Cardiac fibroblast (primary cell): ENCODE data around the gene CLASP2.
"Not testable (repeated sequence)": the region's sequence is repeated elsewhere in the genome, so short reads cannot be mapped to it uniquely, and the experiment has no call there.

Experiments
- DNase-seq, 2 donors: peaks; one replicate each; pipeline versions ENCODE4 v3.0.0 to v3.0.0-alpha.2; 2010; ENCODE audit warnings: low read depth in 2 of 2
- H3K4me3 ChIP-seq, 2 donors: replicated peaks in 1 of 2; 1 replicate in 1 of 2; 2 replicates in 1 of 2; pipeline ENCODE4 v1.5.1; 2011; ENCODE audit warnings: low read depth in 2 of 2, low read length in 2 of 2, mild to moderate bottlenecking in 2 of 2, moderate library complexity in 1 of 2
- TF ChIP-seq, protein P1 (sequence below): IDR thresholded peaks from one replicate; pipeline ENCODE4 v1.5.1; 2011; ENCODE audit warnings: low read depth, mild to moderate bottlenecking, low read length, inconsistent platforms

CLASP2 gene

DNA sequence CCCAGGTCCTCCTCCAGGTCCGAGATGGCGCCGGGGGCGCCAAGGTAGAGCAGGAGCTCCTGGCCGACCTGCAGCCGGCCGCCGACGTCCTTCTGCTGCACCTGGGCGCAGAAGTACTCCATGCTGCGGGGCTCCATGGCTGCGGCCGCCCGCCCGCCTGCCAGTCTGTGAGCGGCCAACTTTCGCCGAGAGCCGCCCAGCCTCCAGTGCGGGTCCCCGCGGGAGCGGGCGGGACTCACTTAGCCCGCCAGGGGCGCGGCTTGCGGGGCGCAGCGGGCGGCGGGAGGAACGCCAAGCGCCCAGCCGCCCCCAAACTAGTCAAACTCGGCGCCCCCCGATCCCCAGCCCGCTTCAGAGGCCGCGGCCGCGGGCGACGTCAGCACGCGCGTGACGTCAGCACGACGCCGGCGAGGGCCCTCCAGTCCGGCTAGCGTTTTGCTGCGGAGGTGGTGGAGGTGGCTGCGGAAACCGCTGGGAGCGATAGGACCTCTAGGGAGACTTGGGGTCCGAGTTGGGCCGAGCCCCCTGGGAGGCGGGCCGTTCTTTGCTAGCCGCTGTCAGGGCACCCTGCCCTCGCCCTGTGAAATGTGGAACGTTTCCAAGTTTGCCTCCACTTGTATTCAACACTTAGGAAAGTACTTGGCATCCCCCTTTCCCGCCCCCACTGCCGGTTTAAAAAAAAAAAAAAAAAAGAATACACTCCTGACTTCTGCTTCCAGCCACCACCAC, at the start of gene CLASP2:
CLASP2 (minus strand) TSS at position 389 of the 729 bp plus-strand sequence; CDS start at position 137, 252 bp downstream.
- TF ChIP-seq, protein P1, sequence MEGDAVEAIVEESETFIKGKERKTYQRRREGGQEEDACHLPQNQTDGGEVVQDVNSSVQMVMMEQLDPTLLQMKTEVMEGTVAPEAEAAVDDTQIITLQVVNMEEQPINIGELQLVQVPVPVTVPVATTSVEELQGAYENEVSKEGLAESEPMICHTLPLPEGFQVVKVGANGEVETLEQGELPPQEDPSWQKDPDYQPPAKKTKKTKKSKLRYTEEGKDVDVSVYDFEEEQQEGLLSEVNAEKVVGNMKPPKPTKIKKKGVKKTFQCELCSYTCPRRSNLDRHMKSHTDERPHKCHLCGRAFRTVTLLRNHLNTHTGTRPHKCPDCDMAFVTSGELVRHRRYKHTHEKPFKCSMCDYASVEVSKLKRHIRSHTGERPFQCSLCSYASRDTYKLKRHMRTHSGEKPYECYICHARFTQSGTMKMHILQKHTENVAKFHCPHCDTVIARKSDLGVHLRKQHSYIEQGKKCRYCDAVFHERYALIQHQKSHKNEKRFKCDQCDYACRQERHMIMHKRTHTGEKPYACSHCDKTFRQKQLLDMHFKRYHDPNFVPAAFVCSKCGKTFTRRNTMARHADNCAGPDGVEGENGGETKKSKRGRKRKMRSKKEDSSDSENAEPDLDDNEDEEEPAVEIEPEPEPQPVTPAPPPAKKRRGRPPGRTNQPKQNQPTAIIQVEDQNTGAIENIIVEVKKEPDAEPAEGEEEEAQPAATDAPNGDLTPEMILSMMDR, result no peak
- peak within 1 kb of the TSS; percentile 84 to 85 for H3K4me3 ChIP-seq
- DNase-seq, result peak; percentile 85 to 92

DNA sequence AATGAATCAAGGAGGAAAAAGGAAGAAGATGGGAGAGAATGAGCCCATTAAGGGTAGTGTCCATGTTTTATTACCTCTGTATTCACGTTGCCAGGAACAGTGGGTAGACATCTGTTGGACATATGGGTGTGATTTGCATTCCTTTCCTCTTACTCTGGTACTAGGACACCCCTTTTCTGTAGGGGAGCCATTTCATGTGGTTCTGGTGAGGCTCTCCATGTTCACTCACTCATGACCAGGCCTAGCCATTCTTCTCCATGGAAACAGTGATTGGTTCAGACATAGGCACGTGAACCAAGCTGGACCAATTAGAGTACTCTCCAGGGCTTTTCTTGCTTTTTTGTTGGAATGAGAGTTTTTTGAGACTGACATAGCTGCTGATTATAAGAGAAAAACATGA, 40.8 kb upstream of the CLASP2 start:
- TF ChIP-seq, protein P1, result no peak
- peak in 1 of 2 donors; percentile 11 for DNase-seq
- no peak overlapping the region for H3K4me3 ChIP-seq

DNA sequence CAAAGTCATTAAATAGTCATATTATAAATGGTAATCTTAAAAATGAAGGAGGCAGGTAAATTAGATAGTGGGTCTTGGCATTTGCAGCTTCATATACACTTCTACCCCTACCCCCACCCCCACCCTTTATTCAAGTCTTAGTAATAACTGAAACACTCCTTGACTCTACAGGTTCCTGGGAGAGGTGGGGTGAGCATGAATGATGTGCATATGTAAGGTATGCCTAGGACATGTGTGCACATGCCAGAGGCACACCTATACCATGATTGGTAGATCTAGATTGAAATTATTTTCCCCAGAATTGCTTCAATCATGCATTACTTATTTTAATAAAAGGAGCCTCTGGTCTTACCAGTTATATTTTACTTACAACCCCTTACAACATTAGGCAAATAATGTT, 40.2 kb upstream of the CLASP2 start:
- no peak for DNase-seq
- TF ChIP-seq, protein P1, result no peak
- no peak overlapping the region for H3K4me3 ChIP-seq

DNA sequence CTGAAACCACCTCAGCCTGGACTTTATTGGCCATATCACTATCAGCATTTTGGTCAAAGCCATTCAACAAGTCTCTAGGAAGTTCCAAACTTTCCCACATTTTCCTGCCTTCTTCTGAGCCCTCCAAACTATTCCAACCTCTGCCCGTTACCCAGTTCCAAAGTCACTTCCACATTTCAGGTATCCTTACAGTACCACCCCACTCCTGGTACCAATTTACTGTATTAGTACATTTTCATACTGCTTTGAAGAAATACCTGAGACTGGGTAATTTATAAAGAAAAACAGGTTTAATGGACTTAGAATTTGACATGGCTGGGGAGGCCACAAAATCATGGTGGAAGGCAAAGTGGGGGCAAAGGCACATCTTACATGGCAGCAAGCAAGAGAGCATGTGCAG, 36.3 kb upstream of the CLASP2 start:
- DNase-seq, H3K4me3 ChIP-seq: not testable (repeated sequence)

DNA sequence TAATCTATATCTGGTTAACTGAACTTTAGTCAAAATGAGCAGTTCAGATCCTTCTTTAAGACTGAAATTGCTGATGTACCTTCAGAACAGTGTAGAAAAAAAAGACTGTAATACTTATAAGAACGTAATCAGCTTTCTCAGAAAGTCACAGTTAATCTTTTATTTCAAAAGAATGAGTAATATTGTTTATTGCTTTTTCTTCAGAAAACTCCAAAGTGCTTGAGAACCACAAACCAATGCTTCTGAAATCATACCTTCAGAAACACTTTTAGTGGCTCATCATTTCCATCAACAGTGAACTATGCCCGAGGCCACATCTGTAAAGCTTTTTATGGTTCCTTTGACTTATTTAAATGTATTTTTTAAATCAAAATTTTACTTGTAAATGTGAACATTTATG, 33.3 kb upstream of the CLASP2 start:
- H3K4me3 ChIP-seq, result no peak overlapping the region
- DNase-seq, result no peak
- TF ChIP-seq, protein P1, result no peak

DNA sequence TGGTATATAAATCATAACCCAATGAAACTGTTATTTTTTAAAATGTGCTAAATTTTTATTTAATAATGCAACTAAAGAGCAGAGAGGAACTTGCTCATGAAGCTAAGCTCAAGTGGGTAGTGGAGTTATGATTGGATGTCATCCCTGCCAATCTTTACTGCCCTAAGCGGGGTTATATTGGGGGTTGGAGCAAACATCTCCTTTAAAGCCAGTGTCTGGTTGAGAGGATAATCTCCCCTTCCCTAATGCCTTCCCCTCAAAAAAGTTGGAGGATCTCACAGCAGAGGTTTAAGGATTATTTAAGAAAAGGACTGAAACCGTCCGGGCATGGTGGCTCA, 32.1 kb upstream of the CLASP2 start:
- peak; percentile 12 to 29 for DNase-seq
- TF ChIP-seq, protein P1, result no peak
- no peak overlapping the region for H3K4me3 ChIP-seq

DNA sequence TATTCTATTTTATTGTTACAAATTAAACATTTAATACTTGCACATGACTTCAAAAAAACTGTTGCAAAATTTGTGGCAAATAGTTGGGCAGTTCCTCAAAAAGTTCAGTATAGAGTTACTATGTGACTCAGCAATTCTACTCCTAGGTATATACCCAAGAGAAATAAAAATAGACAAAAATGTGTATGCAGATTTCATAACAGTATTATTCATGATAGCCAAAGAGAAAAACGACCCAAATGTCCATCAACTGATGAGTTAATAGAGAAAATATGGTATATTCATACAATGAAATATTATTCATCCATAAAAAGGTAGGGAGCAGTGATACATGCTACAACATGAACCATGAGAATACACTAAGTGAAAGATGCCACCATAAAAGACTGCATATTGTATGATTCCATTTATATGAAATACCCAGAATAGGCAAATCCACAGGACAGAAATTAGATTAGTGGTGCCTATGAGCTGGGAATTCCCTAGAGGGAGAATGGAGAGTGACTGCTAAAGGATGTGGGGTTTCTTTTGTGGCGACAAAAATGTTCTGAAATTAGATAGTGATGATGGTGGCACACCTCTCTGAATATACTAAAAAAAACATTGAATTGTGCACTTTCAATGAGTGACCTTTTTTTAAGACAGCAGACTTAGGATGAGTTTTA, 31.6 kb upstream of the CLASP2 start:
- H3K4me3 ChIP-seq, result no peak overlapping the region
- TF ChIP-seq, protein P1, result no peak
- peak; percentile 62 to 86 for DNase-seq
